GM21360 (cell line): Measurements from ENCODE around the gene PLCB1.
"Not testable (repeated sequence)": the region's sequence is repeated elsewhere in the genome, so short reads cannot be mapped to it uniquely, and the experiment has no call there.

ENCODE experiments used
- ATAC-seq: cut with Tn5 transposase; IDR thresholded peaks from one replicate; pipeline ENCODE4 v1.9.1; 2021; ENCODE audit warnings: mild to moderate bottlenecking, moderate library complexity; ENCODE audit not compliant: unreplicated experiment

Gene PLCB1

DNA sequence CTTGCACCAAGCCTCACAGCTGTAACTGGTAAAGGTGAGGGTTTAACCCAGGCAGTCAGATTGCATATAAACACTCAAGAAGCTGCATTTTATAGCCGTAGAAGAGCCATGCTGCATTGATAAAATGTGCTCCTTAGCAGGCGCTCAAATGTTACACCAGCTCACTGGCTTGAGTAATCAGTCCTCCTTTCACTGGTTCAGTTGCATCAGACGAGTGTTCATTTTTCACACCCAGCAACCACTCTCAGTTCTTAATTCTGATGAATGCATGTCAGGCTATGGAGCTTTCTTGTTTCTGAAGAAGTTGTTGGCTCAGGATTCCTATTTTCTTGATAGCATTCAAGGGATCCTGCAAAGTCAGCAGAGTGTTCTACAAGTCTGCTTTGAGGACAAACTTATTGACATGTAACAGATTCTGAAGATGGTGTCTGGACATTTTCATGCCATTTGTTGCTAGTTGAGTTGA is 198.3 kb downstream of the PLCB1 start:
- no peak for ATAC-seq

DNA sequence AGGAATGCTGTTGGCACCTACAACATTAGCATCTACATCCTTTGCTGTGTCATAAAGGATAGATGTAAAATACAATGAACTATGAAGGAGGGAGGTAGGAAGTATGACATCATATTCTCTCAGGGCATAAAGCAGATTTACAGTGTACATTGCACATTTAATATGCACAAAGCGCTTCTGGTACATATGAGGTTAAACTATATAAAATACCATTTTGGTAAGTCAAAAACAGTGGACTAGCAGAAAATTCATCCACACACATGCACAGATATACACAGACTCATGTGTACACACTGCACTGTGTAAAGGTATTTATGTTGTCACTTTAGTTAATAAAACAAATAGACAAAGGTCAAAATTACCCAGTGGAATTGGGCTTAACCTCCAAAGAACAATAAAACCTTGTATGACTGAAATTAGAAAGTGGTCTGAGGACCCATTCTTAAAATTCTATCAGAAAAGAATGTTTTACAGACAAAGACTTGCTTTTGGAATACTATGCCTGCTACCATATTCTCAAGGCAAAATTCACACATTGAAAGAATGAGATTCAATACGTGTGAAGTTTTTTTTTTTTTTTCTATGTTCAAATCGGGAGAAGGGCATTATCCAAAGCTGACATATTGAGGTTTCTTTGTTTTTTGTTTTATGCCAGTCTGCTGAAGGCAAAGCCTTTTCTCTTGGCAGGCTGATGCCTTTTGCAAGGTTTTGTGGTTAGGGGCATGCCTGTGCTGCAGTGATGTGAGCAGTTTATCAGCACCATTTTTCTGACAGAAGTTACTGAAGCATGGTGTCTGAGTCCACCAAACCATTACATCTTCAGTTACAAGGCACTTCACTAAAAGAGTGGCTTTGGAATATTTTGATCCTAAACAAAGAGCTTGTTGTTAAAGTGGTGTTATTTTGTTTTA is 199.0 kb downstream of the PLCB1 start:
- ATAC-seq = no peak

DNA sequence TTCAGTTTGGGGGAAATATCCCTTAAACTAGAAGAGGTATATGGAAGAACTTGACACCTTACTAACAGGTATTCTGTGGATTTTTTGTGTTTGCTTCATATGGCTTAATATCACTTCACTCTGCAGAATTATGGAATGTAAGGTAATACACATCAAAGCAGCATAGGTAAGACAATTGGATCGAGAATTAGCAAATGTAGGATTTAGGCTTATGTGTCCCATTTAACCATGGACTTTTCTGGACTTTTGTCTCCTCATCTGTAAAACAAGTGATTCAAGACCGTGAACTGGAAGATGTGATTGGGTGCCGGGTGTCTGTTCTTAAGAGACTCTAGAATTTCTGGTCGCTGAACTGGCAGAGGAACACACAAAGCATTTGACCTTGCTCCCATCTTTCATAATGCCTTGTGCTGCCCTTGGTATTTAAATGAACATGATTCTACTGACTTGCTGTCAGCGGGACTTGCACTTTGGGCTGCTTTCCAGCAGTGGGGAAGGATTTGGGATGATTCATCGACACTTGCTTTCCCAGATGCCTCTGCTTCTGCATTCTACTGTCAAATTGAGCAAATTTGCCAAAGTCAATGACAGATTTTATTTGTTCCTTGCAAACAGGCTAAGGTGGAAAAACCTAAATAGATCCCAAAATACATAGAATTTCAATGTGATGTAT is 199.8 kb downstream of the PLCB1 start:
- no peak for ATAC-seq

DNA sequence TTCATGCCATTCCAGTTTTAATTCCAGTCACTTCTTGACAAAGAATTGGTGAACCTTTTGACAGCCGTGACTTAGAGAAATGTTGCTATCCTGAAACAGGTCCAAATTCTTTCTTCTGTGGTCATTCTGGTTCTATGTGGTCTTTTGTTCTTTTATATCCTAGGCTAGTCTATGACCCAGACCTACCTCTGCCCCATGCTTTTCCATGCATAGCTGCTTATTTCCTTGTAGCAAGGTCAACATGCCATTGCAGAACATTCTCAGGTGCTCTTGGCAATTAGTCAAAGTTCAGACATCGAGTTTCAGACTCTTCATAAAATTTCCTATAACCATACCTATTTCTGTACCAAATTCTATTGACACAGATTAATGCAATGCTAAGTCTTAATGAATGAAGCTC is 202.6 kb downstream of the PLCB1 start:
- no peak for ATAC-seq

DNA sequence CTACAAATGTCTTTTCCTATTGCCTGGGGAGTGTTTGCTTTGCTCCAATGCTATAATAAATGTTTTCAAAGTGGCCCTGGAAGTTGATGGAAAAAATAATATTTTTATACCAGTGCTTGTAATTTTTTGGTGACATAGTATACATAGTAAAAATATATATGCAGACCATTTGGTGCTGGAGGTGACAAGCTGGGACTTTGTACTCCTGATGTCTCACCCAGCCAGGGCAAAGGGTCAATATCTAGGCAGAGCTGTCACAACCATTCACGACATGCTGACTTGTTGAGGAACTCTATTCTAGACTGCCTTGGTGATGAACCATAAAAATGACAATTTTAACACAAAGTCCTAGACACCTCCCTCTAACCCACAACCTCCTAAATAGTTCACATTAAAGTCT is 203.0 kb downstream of the PLCB1 start:
- ATAC-seq = no peak

DNA sequence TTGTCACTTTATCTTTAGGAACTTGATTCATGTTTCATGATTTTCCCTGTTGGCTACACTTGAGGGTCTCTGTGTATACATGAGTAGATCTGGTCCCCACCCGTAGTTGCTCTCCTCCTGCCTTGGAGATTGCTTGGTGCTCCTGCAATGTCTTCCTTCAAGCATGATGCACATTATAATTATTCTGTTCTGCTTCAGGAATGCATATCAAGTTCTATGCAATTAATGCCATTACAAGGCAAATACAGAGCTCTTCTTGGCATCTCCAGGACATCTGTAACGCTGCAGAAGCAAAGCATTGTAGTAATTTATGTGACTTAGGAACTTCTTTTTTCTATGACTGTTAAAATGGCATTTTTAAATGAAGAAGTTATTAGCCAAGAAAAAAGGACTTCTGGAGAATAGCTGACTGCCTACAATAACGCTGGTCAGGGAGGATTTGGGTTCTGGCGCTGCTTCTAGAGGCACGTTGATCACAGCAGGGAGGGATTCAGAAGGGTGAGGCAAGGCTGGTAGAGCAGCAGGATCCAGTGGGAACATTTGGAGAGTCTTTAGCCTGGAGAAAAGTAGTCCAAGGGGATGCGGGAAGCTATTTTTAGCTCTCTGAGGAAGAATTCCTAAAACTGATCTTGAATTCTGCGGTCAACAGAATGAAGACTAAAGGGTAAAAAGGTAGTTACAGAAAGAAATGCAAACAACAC is 203.6 kb downstream of the PLCB1 start:
- no peak for ATAC-seq

DNA sequence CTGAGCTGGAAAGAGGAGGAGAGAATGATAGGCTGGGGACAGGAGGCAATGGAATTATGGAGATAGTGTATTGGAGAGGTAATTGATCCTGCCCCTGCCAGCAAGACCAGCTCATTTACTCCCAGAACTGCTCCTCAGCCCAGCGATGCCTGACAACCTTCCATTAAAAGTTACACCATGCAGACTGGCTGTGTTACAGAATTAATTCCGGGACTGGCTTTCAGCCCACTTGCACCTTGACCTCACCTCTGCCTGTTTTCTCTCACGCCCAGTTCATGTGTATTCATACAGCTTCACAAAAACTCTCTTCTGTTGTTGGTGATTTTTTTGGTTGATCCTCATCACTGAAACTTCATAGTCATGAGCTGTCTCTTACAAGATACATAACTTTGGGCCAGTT is 207.3 kb downstream of the PLCB1 start:
- ATAC-seq = no peak

DNA sequence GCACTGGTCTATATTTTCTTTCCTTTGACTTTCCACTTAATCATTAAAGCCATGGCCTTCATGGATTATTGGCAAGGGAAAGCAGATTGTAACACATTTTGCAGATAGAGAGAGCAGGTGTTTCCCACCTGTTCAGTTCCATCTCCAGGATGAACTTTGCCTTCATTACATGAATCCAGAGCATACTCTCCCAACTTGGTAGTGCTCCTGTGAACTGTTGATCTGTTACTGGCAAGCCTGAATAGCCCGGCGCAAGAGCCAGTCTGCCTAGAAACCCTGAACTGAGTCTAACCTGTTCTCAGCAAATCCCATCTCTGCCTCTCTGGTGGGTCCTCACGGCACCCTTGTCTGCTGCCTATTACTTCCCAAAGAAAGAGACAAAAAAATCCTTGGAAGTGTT is 210.3 kb downstream of the PLCB1 start:
- ATAC-seq = no peak

DNA sequence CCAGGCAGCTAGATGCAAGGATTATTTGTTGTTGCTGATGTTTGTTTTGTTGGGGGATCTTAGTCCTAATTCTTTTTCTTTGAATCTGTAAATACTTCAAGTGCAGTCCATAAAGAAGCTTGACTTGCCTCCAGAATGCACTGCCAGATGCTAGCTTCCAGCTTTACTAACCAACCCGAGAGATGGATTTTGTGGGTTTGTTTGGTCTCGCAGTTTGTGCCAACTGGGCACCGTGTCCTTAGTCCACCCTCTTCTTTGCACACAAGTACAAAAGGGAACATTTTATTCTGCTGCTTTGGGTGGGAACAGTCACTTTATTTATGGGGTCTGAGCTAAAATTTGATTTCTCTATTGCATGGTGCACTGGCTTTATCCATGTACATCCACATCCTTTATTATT is 212.0 kb downstream of the PLCB1 start:
- no peak for ATAC-seq

DNA sequence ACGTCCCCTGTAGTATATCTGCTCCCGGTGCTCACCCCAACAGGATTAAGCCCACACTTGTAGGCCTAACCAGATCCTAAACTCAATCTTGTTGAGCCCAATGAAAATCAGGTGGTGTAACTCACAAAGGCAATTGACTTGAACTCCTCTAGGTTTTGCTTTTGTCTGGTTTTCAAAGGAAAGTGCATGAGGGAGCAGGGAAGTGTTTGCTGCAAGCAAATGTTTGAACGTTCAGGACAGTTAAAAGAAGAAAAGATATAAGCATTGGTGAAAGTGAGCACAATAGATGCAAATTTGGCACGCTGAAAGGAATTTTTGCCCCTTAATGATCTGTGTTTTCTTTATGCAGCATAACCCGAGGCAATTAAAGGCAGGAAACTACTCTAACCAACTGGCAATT is 212.6 kb downstream of the PLCB1 start:
- no peak for ATAC-seq

DNA sequence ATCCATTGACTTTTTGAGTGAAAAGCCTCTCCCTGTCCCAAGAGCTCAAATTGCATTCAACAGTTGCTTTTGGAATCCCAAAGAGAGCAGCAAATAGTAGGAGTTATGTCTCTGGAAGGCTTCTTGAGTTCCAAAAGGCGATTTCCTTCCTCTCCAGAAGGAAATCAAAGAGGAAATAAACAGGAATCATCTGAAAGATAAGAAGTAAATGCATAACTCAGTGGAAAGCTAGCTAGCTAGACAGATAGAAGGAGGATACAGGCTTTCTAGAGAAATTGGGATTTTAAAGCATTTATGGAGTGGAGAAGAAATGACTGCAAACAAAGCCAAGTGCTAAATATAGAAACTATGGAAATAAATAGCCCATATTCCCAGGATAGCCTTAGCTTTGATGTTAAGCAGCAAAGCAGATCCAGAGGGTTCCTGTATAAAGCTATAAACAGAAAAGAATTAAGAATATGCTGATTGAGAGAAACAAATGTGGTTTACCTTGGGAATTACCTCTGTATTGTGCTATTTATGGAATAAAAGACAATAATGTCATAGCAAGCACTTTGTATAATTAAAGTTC is 214.7 kb downstream of the PLCB1 start:
- no peak for ATAC-seq

DNA sequence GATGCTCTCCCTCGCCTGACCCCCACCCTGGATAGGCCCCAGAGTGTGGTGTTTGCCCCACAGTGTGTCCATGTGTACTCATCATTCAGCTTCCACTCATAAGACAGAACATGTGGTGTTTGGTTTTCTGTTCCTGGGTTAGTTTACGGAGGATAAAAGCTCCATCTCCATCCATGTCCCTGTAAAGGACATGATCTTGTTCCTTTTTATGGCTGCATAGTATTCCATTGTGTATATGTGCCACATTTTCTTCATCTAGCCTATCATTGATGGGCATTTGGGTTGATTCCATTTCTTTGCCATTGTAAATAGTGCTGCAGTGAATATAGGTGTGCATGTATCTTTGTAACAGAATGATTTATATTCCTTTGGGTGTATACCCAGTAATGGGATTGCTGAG is 218.2 kb downstream of the PLCB1 start:
- not testable (repeated sequence) for ATAC-seq

DNA sequence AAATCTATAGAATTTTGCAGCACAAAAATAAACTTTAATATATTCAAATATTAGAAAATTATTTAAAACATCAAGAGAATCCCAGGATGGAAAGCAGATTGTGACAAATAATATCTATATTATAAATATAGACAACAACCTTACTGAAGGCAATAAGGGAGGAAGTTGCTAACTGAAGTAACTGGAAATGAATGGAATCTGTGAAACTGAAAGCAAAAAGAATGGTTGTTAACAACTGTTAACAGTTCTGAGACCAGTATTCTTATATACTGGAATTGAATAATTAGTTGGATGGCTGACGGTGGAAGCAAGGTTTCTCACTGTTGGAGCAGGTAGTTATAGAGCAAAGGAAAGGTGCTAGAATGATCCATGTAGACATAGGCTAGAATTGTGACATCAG is 220.4 kb downstream of the PLCB1 start:
- ATAC-seq = no peak

DNA sequence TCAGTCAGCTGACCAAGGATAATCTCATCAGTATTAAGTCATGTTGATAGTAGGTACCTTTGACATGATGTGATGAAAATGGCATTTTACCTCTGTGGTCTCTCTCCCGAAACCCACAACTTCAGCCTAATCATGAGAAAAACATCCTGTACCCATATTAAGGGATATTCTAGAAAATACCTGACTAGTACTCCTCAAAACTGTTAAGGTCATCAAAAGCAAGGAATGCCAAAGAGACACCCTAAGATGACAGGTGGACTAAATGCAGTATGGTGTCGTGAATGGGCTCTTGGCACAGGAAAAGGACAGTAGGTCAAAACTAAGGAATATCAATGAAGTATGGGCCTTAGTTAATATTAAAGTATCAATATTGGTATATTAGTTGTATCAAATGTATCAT is 221.4 kb downstream of the PLCB1 start:
- no peak for ATAC-seq

DNA sequence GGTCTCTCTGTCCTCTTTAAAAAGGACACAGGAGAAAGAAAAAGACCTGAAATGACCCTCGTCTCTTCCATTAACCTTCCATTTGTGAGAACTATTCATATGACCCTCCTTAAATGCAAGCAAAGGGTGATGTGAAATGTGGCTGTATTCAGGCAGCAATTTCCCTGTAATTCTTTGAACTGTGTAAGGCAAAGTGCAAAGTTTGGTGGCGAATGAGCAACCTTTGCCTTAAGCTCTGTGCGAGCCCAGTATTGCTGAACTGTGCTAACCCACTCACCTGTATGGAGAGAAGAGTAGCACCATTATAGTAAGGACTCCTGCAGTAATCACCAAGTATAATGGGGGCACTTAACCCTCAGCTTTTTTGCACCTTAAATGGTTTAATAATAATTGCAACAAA is 223.4 kb downstream of the PLCB1 start:
- ATAC-seq = no peak

DNA sequence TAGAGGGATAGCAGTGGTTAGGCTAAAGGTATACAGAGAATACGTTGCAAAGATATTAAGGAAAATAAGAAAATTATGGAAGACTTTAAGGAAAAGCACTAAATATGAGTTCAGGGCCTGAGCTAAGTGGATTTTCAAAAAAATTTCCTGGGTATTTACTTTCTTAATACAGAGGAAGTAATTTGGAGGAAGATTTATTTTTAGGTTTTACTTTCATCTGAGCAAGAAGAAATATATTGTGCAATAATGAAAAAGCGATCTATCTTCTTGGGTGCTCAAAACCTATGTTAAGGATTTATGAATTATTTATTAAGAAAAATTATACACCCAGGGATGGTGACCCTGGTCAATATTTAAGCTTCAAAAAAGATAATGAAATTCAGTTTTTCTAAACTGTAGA is 224.7 kb downstream of the PLCB1 start:
- ATAC-seq = no peak

DNA sequence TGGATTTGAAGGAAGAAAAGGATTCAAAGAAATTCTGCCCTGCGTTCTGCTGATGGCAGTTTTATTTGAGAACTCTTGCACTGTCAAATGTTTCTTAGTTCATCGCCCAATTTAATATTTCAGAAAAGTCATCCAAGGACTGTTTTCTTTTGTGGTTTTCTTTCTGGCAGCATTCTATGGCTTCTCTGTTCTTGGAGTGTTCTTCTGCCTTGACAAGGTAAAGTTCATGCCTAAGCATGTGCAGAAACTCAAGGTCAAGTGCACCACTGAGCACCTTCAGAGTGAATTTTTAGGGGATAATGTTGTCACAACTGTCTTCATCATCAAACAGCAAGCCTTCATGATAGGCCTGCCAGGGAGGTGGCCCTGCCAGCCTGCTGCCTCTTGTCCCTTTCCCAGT is 225.6 kb downstream of the PLCB1 start:
- ATAC-seq = no peak

DNA sequence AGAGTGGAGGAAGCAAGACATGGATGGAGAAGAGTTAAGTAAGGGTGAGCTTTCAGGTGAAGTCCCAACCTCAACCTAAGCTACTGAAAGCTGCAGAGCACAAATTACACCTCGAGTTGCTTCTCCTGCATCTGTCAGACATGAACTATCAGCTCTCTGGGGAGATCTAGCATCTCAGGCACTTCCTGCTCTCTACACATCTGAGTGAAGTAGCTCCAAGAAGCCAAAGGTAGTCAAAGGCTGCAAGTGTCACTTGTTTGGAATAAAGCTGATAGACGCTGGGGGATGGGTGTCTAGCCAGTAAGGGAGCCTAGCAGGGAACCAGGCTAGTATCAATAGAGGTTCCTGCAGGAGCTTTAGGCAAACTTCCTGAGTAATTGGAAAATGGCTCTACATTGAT is 228.0 kb downstream of the PLCB1 start:
- no peak for ATAC-seq

DNA sequence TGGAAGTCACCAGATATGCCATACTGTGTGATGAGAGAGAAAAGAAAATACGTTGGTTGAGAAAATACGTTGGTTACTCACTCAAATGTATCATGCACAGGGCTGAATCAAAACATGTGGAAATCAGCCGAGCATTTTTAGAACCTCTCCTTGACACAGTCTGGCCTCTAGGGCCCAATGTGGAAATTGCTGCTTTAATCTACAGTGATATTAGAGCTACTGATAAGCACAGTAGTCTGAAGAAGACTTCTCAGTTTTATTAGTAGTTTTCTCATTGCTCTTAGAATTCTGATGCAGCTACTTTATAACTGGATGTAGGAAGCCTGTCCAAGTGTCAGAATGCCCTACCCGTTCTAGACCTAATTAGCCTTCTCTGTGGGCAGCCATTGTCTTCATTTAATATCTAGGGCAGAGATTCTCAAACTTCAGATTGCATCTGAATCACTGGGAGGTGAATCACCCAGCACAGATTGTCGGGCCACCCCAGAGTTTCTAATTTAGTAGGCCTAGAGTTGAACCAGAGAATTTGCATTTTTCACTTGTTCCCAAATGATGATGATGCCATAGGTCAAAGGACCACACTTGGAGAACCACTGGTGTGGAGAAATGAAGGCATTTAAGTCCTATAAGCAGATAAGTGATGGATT is 229.1 kb downstream of the PLCB1 start:
- peak; percentile 73 for ATAC-seq

DNA sequence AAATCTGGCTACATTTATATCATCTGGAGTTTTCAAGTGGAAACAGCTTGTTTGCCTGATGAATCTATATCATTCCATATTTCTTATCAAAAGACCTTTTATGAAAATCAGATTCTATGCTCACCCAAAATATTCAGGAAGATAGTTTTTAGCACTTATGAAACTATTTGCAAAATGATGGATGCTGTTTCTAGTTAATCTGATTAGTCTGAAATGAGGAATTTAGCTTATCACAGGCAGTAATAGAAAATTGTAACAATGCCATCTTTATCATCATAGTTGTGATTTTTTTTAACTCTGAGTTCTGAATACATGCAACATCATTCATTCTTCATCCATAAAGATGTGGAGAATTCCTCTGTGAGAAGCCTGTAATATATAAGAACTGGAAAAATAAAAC is 229.7 kb downstream of the PLCB1 start:
- no peak for ATAC-seq

DNA sequence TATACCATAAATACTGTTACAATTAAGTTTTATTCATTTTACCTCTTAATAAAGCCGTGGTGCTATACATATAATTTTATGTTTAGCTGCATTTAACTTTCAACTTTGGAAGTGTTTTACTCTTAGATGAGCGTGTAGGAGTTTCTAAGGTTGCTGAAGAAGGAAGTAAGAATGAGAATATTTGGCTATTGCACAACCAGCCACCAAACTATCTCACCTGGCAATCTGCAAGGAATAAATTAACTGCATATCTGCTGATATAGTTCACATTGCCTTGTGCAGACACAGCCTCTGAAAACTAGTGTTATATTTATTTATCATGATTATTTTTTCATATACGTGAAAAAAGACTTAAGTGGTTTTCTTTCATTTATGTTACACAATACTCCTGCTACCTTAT is 230.4 kb downstream of the PLCB1 start:
- ATAC-seq = no peak
